Epidermal melanocyte (primary cell): ENCODE results near the gene BMP6.

Experiments used
- DNase-seq: peaks from one replicate; pipeline ENCODE4 v3.0.0; 2011; ENCODE audit warnings: low spot score; ENCODE audit not compliant: insufficient read length

The BMP6 gene

GRCh38 chr6:7719364-7719850 lies 6.5 kb upstream of the BMP6 start:
- DNase-seq = no peak

- no peak for DNase-seq
Measured at GRCh38 chr6:7720346-7720745, 5.6 kb upstream of the BMP6 start.

- no peak for DNase-seq
Measured at GRCh38 chr6:7721649-7722048, 4.2 kb upstream of the BMP6 start.

GRCh38 chr6:7723041-7723447 lies 2.9 kb upstream of the BMP6 start:
- DNase-seq = peak; percentile 53

GRCh38 chr6:7723554-7723953 lies 2.3 kb upstream of the BMP6 start:
- DNase-seq = no peak

- no peak for DNase-seq
Measured at GRCh38 chr6:7725412-7725811, 487 bp upstream of the BMP6 start.

- DNase-seq = no peak
Measured at GRCh38 chr6:7726416-7727085, 652 bp downstream of the BMP6 start.

GRCh38 chr6:7727086-7727945 lies 1.4 kb downstream of the BMP6 start:
- DNase-seq = no peak

- DNase-seq = no peak
Measured at GRCh38 chr6:7727946-7728854, 2.3 kb downstream of the BMP6 start.

GRCh38 chr6:7728855-7729590 lies 3.1 kb downstream of the BMP6 start:
- DNase-seq = no peak

- no peak for DNase-seq
Measured at GRCh38 chr6:7730001-7730783, 4.3 kb downstream of the BMP6 start.

- no peak for DNase-seq
Measured at GRCh38 chr6:7730784-7731227, 4.9 kb downstream of the BMP6 start.

- DNase-seq = no peak
Measured at GRCh38 chr6:7731294-7731693, 5.4 kb downstream of the BMP6 start.

- DNase-seq = no peak
Measured at GRCh38 chr6:7732228-7732627, 6.3 kb downstream of the BMP6 start.

- DNase-seq = no peak
Measured at GRCh38 chr6:7734707-7735383, 8.9 kb downstream of the BMP6 start.

GRCh38 chr6:7737106-7737505 lies 11.2 kb downstream of the BMP6 start:
- no peak for DNase-seq

- no peak for DNase-seq
Measured at GRCh38 chr6:7737867-7738266, 12.0 kb downstream of the BMP6 start.

GRCh38 chr6:7742223-7742785 lies 16.4 kb downstream of the BMP6 start:
- DNase-seq = no peak

- DNase-seq = no peak
Measured at GRCh38 chr6:7745942-7746341, 20.0 kb downstream of the BMP6 start.
